ENCODE measurements around the gene MICB. TPM values are rescaled to one million over a fixed set of nuclear protein-coding genes. Genes with fewer than 3 reads are reported as not detected.
A peak's percentile ranks its signal among the peaks of the same experiment; 100 is the strongest.
"Not testable (repeated sequence)": the region's sequence is repeated elsewhere in the genome, so short reads cannot be mapped to it uniquely, and the experiment has no call there.

Gene MICB
- total RNA-seq, 1 experiment from 2014 or later = 13.0 TPM

DNA sequence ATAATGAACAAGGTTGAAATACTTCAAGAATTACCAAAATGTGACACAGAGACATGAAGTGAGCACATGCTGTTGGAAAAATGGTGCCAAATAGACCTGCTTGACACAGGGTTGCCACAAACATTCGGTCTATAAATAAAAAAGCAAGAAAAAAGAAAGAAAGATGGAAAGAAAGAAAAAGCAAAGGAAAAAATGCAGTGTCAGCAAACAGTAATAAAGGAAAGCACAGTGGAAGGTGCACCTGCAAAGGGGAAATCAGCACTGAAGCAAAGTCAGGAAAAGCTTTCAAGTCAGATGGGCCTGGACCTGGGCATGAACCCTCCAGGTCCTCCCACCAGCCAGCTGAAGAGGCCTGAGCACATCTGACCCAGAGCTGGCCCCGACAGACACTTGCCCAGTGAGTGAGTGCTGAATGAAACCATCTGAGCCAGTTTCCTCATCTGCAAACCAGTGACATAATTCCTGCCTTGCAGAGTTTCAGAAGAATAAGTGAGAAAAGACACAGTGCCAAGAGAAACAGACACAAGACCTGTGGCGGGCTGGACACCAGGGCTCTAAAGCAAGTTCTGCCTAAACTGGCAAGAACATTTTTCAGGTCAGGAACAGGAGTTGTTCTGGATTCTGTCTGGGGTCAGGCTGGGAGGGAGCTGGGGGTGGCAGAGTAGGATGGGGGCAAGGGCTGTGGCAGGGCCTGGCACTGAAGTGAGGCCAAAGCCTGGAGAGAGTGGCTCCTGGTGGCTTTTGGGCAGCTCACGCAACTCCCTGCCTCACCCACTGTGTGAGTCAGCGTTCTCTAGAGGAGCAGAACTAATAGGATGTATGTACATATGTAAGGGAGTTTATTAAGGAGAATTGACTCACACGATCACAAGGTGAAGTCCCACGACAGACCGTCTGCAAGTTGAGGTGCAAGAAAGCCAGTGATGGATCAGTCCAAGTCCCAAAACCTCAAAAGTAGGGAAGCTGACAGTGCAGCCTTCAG is 23.9 kb upstream of the MICB start:
- no peak for DNase-seq (ENCODE audit: low read depth)

DNA sequence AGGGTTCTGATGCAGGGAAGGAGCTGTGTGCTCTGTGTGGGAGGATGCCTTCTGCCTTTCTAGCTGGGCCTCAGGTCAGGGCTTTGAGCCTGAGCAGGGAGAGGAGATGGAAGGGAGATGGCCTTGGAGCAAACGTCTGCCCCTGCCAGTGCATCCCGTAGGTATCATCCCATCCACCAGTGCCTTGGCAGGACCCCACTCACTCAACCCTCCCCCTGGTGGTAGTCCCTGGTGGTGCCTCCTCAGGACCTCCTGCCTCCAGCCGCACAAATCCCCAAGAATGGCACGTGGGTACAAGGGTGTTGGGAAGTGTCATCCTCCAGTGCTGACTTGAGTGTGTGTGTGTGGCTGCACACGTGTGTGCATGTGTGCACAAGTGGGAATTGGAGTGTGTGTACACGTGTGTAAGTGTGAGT is 23.1 kb upstream of the MICB start:
- DNase-seq (ENCODE audit: low read depth) = no peak

DNA sequence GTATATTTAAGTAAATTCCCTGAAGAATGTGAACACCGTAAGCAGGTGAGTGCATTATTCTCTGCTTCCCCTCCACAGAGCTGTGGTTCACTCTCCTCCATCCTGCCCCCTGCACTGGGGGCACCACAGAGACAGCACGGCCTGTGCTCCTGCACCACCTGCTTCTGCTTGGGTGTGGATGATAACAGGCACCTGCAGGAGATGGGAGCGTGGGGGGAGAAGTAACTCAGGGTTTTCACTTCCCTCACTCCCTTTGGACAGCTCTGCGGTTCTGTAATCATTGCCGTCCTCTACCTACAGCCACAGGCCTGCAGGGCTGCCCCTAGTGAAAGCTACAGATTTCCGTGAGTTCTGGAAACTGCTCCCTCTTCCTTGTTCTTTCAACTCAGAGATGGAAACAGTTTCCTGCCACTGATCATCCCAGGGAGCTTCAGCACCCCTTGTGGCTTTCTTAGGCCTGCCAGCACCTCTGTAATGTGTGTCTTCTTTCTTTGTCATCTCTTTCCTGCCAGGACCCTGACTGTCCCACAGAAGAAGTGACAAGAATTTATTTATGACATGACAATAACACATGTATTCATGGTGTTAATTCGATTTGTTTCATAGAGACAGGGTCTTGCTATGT is 21.3 kb upstream of the MICB start:
- no peak for DNase-seq (ENCODE audit: low read depth)

DNA sequence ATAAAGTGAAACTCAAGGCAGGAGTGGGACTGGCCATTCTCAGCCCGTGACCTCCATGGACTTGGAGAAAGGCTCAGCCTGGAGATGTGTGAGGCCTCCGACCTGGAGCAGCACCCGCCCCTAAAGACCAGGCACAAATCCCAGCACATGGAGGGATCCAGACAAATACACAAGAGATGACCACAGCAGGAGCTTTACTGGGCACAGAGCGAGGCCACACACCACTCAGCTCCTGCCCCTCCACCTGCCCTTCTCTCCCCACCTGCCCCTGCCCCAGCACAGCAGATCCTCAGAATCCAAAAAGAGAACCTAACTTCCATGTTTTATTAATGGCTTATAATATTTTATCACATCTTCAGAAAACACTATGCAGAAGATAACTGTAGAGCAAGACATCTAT is 20.4 kb upstream of the MICB start:
- no peak for DNase-seq (ENCODE audit: low read depth)

DNA sequence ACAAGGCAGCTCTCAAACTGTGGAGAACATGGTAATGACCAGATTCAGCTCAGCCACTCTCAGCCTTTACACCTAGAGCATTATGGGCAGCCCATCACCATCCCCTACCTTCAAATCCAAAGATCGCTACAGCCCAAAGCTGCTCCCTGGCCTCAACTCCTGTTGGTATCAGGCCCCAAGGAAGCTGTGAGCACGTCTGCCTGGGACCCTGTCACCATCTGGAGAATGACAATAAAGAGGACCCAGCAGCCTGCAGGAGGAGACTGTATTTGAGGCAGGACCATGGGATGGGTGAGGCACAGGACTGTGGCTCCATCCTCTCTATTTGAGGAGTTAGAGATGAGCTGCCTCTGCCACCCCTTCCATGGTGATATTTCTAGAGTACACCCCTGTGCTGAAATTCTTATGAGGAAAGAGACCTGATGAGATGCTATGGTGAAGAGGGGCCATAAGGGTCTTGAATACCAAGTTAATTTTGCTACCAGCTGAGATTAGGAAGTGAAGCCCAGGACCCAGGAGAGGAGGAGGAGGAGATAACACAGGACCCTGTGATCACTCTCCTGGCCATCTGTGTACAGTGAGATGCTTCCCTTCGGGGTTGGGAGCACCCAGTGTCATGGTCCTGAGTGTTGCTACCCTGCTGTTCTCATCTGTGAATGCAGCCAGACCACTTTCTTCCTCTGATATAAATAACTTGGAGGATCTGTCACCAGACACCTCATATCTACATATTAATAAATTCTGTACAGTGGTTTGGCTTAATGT is 19.6 kb upstream of the MICB start:
- DNase-seq (ENCODE audit: low read depth) = no peak

DNA sequence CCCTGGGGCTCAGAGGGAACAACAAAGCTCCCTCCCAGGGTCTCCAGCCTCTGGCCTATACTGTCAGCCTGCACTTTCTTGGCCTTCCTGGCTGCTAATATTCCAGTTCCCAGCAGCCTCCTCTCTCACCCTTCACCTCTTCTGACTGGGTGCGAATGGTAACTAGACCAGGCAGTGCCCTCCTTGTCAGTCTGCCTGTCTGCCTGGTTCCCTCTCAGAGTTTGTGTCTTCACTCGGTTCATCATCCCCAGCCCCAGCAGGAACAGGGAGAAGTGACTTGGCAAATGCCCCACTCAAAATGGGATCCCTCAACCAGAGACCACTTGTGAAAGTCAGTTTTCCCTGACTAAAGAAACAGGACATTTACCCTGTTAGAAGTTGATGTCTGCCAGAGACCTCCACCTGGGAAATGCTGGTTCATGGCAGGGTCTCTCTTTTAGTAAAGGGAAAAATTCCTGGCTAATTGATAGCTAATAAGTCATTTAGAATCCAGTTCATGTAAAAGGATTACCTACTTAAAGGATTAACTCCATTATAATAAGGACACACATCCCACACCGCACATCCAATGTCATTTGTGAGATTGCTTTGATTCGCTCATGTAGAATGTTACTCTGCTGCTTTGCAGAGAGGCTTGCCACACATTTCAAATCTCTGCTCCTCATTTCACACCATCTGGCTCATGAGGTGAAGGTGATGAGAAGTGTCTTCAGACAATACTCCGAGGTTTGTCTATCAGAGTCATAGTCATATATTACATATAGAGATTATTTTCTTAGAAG is 18.6 kb upstream of the MICB start:
- DNase-seq (ENCODE audit: low read depth) = no peak

DNA sequence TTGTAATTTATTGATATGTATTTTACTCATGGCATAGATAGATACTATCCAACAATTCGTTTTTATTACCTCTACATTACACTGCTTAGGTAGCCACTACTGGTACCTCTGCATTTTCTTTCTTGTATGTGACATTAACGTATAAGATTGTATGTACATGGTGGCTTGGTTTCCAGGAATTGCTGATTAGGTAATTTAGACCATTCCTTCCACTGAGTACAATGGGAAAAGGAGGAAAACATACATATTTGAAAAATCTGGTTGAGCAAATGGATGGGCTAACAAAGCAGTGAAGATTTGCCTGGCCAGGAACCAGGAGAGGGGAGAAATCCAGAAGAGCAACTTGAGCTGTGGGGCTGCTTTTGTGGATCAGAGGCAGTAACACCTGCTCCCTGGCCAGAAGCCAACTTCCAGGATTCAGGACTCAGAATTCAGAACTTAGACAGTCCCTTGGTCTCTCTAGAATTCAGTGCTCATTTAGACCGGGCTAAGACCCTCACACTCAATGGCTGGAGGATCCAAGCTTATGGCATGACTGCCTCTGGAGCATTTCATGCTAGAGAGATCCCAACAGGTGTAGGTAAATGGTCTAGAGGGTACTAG is 17.9 kb upstream of the MICB start:
- DNase-seq (ENCODE audit: low read depth) = no peak

DNA sequence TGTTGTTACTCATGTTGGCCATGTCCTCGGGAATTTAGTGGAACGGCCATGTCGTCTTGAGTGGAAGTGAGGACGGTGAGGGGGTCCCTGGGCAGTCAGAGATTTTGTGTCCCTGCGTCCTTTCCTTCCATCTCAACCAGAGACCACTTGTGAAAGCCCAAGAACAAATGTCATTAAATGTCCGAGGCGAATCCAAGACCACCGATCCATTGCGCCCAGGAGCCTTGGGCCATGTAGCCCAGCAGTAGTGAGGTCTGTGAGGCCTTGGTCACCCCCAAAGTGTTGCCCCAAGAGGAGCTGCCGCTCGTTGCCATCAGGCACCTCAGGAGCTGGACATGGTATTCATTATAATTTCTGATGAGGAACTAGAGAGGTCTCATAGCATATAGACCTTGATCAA is 17.4 kb upstream of the MICB start:
- no peak for DNase-seq (ENCODE audit: low read depth)

DNA sequence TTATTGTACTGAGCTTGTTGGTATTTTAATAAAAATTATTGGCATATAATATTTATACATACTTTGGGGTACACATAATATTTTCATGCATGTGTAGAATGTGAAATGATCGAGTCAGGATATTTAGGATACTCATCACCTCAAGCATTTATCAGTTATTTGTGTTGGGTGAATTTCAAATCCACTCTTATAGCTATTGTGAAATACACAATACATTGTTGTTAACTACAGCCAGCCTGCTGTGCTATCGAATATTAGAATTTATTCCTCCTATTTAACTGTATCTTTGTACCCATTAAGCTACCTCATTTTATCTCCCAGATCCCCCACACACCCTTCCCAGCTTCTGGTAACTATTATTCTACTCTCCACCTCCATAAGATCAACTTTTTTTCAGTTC is 14.6 kb upstream of the MICB start:
- no peak for DNase-seq (ENCODE audit: low read depth)

DNA sequence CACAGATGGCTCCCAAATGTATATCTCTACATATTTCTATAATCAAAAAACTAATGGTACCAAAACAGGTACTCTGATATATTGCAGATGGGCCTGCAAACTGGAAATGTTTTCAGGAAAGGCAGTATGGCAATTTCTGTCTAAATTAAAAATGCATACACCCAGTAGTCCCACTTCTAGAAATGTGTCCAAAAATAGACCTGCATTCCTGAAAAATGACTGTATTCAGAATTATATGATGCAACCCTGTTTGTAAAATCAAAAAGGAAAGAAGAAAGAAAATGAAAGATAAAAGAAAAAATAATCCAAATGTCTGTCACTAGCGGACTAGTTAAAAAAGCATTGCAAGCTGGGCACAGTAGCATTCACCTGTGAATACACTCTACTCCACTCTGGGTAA is 12.9 kb upstream of the MICB start:
- no peak for DNase-seq (ENCODE audit: low read depth)

DNA sequence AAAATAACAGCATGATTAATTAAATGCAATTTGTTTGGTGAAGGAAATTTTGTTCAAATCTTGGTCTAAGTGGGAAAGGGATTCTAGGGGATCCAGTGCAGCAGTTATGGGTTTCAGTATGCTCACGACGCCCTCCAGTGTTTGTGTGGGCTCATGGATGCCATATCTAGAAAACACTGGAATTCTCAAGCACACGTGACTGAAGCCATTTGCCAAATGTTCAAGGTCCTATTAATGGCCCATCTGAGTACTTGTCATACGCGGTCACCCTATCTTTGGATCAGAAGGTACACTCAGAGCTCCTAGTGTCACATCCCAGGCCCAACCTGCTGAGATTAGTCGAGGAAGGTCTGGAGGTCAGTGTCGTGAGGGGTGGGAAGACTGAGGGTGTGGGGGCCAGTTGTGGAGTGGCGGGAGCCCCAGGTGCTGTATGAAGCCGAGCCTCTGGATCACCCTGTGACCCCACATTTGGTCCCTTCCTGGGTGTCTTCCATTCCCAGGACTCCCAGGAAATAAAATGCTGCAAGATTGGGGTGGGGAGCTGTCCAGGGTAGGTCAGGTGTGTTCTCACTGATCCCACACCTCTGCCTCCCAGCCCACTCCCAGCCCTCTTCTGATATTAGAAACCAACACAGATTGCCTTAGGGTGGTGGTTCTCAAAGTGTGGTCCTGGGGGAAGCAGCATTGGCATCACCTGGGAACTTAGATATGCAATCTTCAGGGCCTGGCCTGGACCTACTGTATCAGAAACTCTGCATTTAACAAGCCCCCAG is 11.7 kb upstream of the MICB start:
- not testable (repeated sequence) for DNase-seq (ENCODE audit: low read depth)

DNA sequence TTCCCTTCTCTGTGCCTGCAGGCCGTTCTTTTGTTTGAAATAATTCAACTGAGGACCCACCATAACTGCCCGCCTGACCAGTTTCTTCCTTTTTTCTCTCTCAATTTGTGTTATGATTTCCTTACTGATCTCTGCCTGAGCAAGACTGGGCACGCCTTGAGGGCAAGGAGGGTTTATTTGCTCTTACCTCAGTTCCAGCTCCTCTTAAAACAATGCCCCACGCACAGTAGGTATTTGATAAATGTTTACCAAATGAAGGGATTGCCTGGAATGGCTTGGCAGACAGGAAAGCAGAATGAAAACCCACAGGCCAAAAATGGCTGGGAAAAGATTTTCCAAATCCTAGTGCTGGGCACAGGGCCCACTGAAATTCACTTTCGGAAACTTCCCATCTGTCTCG is 10.3 kb upstream of the MICB start:
- not testable (repeated sequence) for DNase-seq (ENCODE audit: low read depth)

DNA sequence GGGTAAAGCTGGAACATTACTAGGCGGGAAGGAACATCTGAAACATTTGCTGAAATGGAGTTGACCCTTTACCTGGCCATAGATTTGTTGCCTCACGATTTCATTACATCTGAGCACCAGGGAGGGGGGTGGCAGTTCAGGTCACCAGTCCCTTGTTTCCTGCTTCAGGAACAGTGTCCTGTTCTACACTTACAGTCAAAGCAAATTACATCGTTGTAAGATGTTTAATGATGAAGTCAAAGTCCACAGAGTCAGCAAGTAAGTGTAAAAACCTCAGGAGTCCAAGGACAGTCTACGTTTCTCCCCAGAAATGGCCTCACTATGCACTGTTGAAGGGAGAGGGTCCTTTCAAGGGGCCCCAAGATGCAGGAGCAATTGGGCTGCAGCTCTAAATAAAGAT is 8.9 kb upstream of the MICB start:
- DNase-seq (ENCODE audit: low read depth) = no peak

DNA sequence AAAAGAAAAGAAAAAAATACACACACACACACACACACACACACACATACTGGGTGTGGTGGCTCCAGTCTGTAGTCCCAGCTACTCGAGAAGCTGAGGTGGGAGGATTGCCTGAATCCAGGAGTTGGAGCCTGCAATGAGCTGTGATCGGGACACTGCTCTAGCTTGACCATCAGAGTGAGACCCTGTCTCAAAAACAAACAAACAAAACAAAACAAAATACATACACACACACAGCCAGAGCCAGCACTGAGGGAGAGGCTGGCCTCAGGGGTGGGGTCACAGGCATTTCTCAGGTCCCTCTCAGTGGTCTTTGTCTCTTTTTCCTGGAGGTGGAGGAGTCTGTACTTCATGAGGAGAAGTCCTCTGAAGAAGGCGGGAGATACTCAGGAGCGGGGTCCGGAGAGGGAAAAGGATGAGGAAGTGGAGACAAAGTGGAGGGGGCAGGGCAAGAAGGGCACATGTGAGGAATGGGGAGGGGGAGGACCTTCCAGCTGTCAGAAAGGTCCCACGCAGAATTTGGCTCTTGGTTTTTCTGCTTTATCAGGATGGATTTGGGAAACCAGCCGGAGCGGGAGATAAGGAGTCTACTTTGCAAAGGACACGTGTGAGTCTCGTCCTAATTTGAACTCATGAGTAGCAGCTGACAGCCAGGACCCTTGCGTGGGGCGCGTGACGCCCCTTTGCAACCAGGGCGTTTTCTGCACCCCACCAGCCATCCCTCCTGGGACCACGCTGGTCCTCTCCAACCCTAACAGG is 7.7 kb upstream of the MICB start:
- DNase-seq (ENCODE audit: low read depth) = no peak

DNA sequence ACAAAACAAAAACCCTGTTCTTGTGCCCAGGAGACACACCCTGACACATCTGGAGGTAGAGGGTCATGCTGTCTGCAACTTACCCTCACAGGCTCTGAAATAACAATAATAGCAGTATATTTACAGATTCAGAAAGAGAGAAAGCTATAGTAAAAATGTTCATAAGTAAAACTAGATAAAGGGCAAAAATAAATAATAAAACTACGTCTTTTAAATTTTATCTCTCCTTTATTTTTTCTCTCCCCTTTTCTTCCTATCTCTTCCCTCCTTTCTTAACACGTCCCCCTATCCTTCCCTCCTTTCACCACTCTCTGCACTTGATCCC is 4.4 kb upstream of the MICB start:
- DNase-seq (ENCODE audit: low read depth) = not testable (repeated sequence)

DNA sequence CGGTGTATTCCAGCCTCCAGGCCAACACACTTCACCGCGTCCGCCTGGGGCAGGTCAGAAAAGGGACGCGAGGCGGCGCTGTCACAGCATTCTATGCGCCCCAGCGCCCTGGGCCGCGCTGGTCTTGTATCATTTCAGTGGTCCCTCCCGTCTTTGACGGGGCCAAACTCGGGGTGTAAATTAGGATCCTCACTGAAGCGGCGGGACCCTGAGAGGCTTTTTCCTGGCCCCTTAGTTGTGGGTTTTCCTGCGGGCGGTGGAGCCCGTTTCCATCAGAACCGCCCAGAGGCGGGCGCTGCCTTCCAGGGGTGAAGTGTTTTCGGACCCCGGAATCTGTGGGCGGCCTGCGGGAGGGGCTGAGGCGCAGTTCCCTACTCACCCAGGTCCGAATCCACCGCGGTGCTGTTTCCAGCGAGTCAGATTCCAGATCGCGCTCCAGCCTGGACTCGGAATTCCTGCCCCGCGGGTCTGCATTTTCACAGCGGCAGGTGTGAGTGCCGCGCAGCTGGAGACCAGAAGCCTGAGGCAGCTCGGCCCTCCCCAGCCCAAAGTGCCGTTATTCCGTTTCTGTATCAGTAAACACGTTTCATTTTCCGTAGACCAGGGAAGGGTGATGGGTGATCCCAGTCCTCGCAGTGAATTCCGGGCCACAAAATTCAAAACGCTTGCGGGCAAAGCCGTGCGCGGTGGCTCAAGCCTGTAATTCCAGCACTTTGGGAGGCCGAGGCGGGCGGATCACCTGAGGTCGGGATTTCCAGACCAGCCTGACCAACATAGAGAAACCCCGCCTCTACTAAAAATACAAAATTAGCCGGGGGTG is 3.9 kb upstream of the MICB start:
- DNase-seq (ENCODE audit: low read depth) = peak; percentile 76

DNA sequence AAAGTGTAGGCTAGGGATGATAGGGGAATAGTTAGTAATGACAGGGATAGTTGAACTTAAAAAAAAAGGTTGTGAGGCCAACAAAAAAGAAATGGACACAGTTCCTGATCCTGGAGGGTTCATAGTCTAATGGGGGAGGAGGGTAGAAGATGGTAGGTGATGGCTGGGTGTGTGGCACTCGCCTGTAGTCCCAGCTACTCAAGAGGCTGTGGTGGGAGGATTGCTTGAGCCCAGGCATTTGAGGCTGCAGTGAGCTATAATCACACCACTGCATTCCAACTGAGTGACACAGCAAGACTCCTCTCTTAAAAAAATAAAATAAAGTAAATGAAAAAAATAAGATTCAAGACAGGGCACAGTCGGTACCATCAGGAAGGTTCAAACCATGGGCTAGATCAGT is 2.4 kb upstream of the MICB start:
- peak; percentile 68 for DNase-seq (ENCODE audit: low read depth)

DNA sequence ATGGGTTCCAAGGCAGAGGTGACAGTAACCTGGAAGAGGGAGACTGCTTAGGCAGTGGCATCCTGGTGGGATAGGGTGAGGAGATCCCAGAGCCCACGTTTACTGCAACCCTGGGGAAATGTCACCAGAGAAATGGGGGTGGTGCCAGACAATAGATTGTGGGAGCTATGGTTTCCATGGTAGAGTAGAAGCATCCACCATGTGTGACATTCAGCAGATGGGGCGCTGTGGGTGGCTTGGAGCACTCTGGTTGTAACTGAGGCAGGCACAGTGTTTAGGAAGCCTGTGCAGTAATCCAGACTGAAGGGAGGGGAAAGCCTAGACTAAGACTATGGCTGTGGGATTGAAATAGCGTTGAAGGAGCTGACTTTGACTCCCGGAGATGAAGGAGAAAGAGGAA is 1.1 kb upstream of the MICB start:
- DNase-seq (ENCODE audit: low read depth) = not testable (repeated sequence)

DNA sequence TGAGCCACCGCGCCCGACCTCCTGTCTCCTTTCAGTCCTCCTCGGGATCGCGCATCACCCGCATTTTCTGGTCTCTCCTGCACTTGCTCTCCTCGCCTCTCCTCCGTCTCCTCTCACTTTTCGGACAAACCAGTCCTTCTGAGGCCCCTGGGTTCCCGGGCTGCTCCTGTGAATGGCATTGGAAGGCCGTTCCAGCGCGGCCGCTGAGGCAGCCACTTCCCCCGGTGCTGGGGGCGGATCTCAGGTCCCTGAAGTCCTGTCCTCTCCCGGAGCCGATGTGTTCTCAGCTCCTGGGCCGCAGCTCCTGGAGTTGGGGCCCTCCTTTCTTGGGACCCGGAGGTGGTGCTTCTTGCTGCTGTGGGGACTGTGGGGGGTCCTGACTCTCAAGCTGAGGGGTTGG is 803 bp downstream of the MICB start:
- DNase-seq (ENCODE audit: low read depth) = no peak
